Measurements from ENCODE around the gene TGFBR1.

Gene TGFBR1

GRCh38 chr9:99056886-99057664, 47.8 kb upstream of the TGFBR1 start:
- POLR2A ChIA-PET: no interaction called here
- Histone ChIP-seq H3K36me3 (ENCODE audit: control insufficient read depth in 2 of 2, insufficient read depth in 1 of 2, low read length in 2 of 2) (no peaks in the 10 kb centered on the region), H3K4me3 (ENCODE audit: low read depth, low read length) (no peak overlapping the region), H3K4me1 (ENCODE audit: control insufficient read depth, insufficient read depth, low read length) (no peaks in the 10 kb centered on the region), H3K27ac (ENCODE audit: extremely low read depth, low read depth, low read length) (no peak overlapping the region), H3K9me3 (ENCODE audit: control insufficient read depth, insufficient read depth, low read depth, low read length) (no peaks in the 10 kb centered on the region)
- CTCF ChIA-PET: interaction anchor here (0.7 to 0.8 kb wide), 2 partner anchors 58 to 84 kb away, joined by 3 read pairs; no protein-coding TSS in a partner anchor
- no peak for TF ChIP-seq ZNF529 (tag by site-specific recombination; IDR thresholded peaks at IDR 0.05; ENCODE audit: insufficient replicate concordance)

- no peak for TF ChIP-seq ZNF335 (tag by site-specific recombination; conservative IDR thresholded peaks at IDR 0.05)
- TF ChIP-seq PBX3 (CRISPR knock-in tag; IDR thresholded peaks at IDR 0.05): no peak
- TF ChIP-seq SALL2 (tag by site-specific recombination; IDR thresholded peaks at IDR 0.05; ENCODE audit: borderline replicate concordance): no peak
- TF ChIP-seq ZNF398 (tag by site-specific recombination; IDR thresholded peaks at IDR 0.05): no peak
- TF ChIP-seq ZBTB10 (tag by site-specific recombination; IDR thresholded peaks at IDR 0.05): no peak
- TF ChIP-seq ZNF169 (tag by site-specific recombination; IDR thresholded peaks at IDR 0.05): no peak
- no peak for TF ChIP-seq ZNF610 (tag by site-specific recombination; IDR thresholded peaks at IDR 0.05; ENCODE audit: borderline replicate concordance)
- no peak for TF ChIP-seq AEBP2 (tag by site-specific recombination; IDR thresholded peaks at IDR 0.05; ENCODE audit: borderline replicate concordance)
- no peak for TF ChIP-seq EGR2 (tag by site-specific recombination; IDR thresholded peaks at IDR 0.05; ENCODE audit: low read depth)
- TF ChIP-seq ZNF302 (tag by site-specific recombination; IDR thresholded peaks at IDR 0.05; ENCODE audit: low read depth): no peak
- no peak for TF ChIP-seq ZNF354C (tag by site-specific recombination; IDR thresholded peaks at IDR 0.05; ENCODE audit: borderline replicate concordance, low read depth)
- TF ChIP-seq ZSCAN4 (tag by site-specific recombination; IDR thresholded peaks at IDR 0.05): no peak
- TF ChIP-seq PRDM6 (tag by site-specific recombination; IDR thresholded peaks at IDR 0.05): no peak
- TF ChIP-seq SCRT2 (tag by site-specific recombination; IDR thresholded peaks at IDR 0.05): no peak
- no peak for TF ChIP-seq ZNF544 (tag by site-specific recombination; IDR thresholded peaks at IDR 0.05)
- no peak for TF ChIP-seq ZNF133 (tag by site-specific recombination; IDR thresholded peaks at IDR 0.05)
- no peak for TF ChIP-seq KLF10 (tag by site-specific recombination; IDR thresholded peaks at IDR 0.05)
- no peak overlapping the region for H3K4me3 ChIP-seq (ENCODE audit: low read depth, low read length)
- H3K9me3 ChIP-seq (ENCODE audit: control insufficient read depth, insufficient read depth, low read depth, low read length): no peaks in the 10 kb centered on the region
- ChIA-PET CTCF (interaction anchor here (0.7 to 1.0 kb wide), 3 partner anchors 20 to 83 kb away, joined by 3 read pairs; no protein-coding TSS in a partner anchor), POLR2A (no interaction called here)
- H3K36me3 ChIP-seq (ENCODE audit: control insufficient read depth in 2 of 2, insufficient read depth in 1 of 2, low read length in 2 of 2): no peaks in the 10 kb centered on the region
- H3K4me1 ChIP-seq (ENCODE audit: control insufficient read depth, insufficient read depth, low read length): no peaks in the 10 kb centered on the region
- no peak overlapping the region for H3K27ac ChIP-seq (ENCODE audit: extremely low read depth, low read depth, low read length)
Observed at GRCh38 chr9:99057665-99058625, 47.0 kb upstream of the TGFBR1 start.

All from HEK293 (cell line).